Left ventricle myocardium superior (tissue), 1 donor: Measurements from ENCODE around the gene UVRAG. TPM values are rescaled to one million over a fixed set of nuclear protein-coding genes. Genes with fewer than 3 reads are reported as not detected.
A peak's percentile ranks its signal among the peaks of the same experiment; 100 is the strongest.

ENCODE experiments used
- ATAC-seq: fragments of 200-7000 bp; cut with Tn5 transposase; one replicate; pipeline ENCODE4 v1.9.1; 2020; ENCODE audit warnings: mild to moderate bottlenecking, moderate library complexity
- DNase-seq: peaks from one replicate; pipeline ENCODE4 v3.0.0-alpha.2; 2020
- intact Hi-C: fragments of 100-400 bp; cut with micrococcal nuclease; formaldehyde crosslinking; loops from one replicate; pipeline ENCODE4 v1.11.0; 2022
- total RNA-seq: library from RNA; stranded (reverse); fragmentation: NEBNext Ultra II Directional; extraction: Animal tissue kit (Norgen Biotek cat#: 25700); gene quantifications from one replicate; pipeline ENCODE4 v1.2.1, GENCODE V29; 2021
- donor health status: DM: no; HTN: yes; CAD: no; lungs with severe emphysema.

UVRAG gene
- total RNA-seq, 1 donor from 2014 or later: 14.9 TPM

- intact Hi-C loops: no loop called here
- ATAC-seq (peak; percentile 60), DNase-seq (peak; percentile 66)
Observed at GRCh38 chr11:76185931-76186401, 371.0 kb downstream of the UVRAG start.

GRCh38 chr11:76186776-76187279, 371.8 kb downstream of the UVRAG start:
- ATAC-seq (peak; percentile 37), DNase-seq (no peak)
- intact Hi-C loops: no loop called here

GRCh38 chr11:76188873-76189272, 373.9 kb downstream of the UVRAG start:
- ATAC-seq: no peak
- intact Hi-C loops: no loop called here
- DNase-seq: no peak

GRCh38 chr11:76189682-76190081, 374.7 kb downstream of the UVRAG start:
- intact Hi-C loops: no loop called here
- ATAC-seq (no peak), DNase-seq (no peak)

GRCh38 chr11:76190376-76190775, 375.4 kb downstream of the UVRAG start:
- ATAC-seq (no peak), DNase-seq (no peak)
- intact Hi-C loops: no loop called here

Other genes starting within 250 kb of the UVRAG start
- 5.4 TPM for gene MAP6, start 146.2 kb upstream of the UVRAG start, total RNA-seq
- 0.17 TPM for gene MOGAT2, start 97.4 kb upstream of the UVRAG start, total RNA-seq
- gene DGAT2, start 46.4 kb upstream of the UVRAG start, total RNA-seq: 18.3 TPM